WERI-Rb-1 (cell line): ENCODE measurements around the gene FAT1.

Experiments
- DNase-seq: peaks from one replicate; pipeline ENCODE4 v3.0.0-alpha.2; 2020
- H3K27ac ChIP-seq: fragments of 250-450 bp; sonication (Bioruptor Pico); 2 replicates; pipeline ENCODE4 v1.5.1; 2020; ENCODE audit warnings: mild to moderate bottlenecking, moderate library complexity
- H3K27me3 ChIP-seq: fragments of 250-450 bp; sonication (Bioruptor Pico); 2 replicates; pipeline ENCODE4 v1.5.1; 2021; ENCODE audit warnings: mild to moderate bottlenecking, low read depth, moderate library complexity; ENCODE audit not compliant: insufficient read depth, severe bottlenecking
- H3K36me3 ChIP-seq: fragments of 250-450 bp; sonication (Bioruptor Pico); 2 replicates; pipeline ENCODE4 v1.5.1; 2020; ENCODE audit warnings: mild to moderate bottlenecking, moderate library complexity
- H3K4me3 ChIP-seq: 2 replicates; pipeline ENCODE4 v1.5.1; 2011; ENCODE audit warnings: low read depth, mild to moderate bottlenecking, control low read depth, low read length
- H3K9me3 ChIP-seq: fragments of 250-450 bp; sonication (Bioruptor Pico); 2 replicates; pipeline ENCODE4 v1.5.1; 2021; ENCODE audit warnings: mild to moderate bottlenecking, moderate library complexity; ENCODE audit not compliant: severe bottlenecking
- TF ChIP-seq, protein P1 (sequence below): IDR thresholded peaks from 2 replicates; pipeline ENCODE4 v1.5.1; 2011; ENCODE audit warnings: low read depth, mild to moderate bottlenecking, control low read depth, inconsistent platforms, low read length

FAT1 gene, protein sequence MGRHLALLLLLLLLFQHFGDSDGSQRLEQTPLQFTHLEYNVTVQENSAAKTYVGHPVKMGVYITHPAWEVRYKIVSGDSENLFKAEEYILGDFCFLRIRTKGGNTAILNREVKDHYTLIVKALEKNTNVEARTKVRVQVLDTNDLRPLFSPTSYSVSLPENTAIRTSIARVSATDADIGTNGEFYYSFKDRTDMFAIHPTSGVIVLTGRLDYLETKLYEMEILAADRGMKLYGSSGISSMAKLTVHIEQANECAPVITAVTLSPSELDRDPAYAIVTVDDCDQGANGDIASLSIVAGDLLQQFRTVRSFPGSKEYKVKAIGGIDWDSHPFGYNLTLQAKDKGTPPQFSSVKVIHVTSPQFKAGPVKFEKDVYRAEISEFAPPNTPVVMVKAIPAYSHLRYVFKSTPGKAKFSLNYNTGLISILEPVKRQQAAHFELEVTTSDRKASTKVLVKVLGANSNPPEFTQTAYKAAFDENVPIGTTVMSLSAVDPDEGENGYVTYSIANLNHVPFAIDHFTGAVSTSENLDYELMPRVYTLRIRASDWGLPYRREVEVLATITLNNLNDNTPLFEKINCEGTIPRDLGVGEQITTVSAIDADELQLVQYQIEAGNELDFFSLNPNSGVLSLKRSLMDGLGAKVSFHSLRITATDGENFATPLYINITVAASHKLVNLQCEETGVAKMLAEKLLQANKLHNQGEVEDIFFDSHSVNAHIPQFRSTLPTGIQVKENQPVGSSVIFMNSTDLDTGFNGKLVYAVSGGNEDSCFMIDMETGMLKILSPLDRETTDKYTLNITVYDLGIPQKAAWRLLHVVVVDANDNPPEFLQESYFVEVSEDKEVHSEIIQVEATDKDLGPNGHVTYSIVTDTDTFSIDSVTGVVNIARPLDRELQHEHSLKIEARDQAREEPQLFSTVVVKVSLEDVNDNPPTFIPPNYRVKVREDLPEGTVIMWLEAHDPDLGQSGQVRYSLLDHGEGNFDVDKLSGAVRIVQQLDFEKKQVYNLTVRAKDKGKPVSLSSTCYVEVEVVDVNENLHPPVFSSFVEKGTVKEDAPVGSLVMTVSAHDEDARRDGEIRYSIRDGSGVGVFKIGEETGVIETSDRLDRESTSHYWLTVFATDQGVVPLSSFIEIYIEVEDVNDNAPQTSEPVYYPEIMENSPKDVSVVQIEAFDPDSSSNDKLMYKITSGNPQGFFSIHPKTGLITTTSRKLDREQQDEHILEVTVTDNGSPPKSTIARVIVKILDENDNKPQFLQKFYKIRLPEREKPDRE (N-terminal part only)

DNA sequence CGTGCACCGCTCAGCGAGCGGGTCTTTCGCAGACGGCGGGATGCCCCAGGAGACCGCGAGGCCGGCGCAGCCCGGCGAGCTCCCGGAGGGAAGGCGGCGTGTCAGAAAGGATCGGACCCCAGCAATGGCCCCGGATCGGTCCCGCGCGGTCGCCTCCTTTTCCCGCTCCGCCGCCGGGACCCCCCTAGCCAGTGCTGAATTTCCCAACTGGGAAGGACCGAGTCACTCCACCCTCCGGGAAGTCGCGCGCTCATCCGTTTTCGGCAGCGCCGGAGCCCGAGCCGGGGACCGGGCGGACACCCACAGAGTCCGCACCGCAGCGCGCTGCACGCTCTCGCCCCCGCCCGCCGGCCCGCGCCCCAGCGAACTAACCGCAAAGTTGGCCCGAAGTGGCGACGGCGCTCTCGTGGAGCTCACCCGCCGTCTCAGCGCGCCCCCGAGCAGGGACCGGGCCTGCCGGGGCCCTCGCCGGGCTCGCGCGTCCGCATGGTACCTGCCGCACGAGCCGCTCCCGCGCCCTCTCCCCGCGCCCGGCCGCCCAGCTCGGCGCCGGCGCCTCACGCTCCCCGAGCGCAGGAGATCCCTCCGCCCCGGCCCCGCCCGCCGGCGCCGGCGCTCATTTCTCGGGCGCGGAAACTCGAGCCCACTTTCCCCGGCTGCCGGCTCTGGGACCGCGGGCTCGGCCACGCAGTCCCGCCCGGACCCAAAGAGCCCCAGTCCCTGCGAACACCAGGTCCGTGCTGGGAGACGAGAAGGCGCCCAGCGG, at the start of gene FAT1:
Gene FAT1, minus strand, starts transcription at position 565 of the 766 bp plus-strand sequence. CDS start 14,029 bp downstream, outside the sequence.
- H3K4me3 ChIP-seq: no peak within 1 kb of the TSS
- H3K27me3 ChIP-seq: peaks cover 96% of the 10 kb centered on the region
- H3K36me3 ChIP-seq: no peaks in the 10 kb centered on the region
- no peak within 1 kb of the TSS for H3K27ac ChIP-seq
- TF ChIP-seq, protein P1, sequence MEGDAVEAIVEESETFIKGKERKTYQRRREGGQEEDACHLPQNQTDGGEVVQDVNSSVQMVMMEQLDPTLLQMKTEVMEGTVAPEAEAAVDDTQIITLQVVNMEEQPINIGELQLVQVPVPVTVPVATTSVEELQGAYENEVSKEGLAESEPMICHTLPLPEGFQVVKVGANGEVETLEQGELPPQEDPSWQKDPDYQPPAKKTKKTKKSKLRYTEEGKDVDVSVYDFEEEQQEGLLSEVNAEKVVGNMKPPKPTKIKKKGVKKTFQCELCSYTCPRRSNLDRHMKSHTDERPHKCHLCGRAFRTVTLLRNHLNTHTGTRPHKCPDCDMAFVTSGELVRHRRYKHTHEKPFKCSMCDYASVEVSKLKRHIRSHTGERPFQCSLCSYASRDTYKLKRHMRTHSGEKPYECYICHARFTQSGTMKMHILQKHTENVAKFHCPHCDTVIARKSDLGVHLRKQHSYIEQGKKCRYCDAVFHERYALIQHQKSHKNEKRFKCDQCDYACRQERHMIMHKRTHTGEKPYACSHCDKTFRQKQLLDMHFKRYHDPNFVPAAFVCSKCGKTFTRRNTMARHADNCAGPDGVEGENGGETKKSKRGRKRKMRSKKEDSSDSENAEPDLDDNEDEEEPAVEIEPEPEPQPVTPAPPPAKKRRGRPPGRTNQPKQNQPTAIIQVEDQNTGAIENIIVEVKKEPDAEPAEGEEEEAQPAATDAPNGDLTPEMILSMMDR: no peak
- peaks cover 71% of the 10 kb centered on the region for H3K9me3 ChIP-seq
- DNase-seq: no peak

- Histone ChIP-seq H3K27me3 (peaks cover 64% of the 10 kb centered on the region), H3K36me3 (no peaks in the 10 kb centered on the region), H3K27ac (no peak overlapping the region), H3K4me3 (no peak overlapping the region), H3K9me3 (peaks cover 4% of the 10 kb centered on the region)
- TF ChIP-seq, protein P1: no peak
- DNase-seq: no peak
Observed at GRCh38 chr4:186772936-186773487, 49.4 kb upstream of the FAT1 start.

- Histone ChIP-seq H3K27me3 (peaks cover 62% of the 10 kb centered on the region), H3K9me3 (peaks cover 4% of the 10 kb centered on the region), H3K4me3 (no peak overlapping the region), H3K27ac (no peak overlapping the region), H3K36me3 (no peaks in the 10 kb centered on the region)
- TF ChIP-seq, protein P1: no peak
- no peak for DNase-seq
Observed at GRCh38 chr4:186771624-186772023, 48.0 kb upstream of the FAT1 start.

GRCh38 chr4:186770481-186771175, 47.0 kb upstream of the FAT1 start:
- TF ChIP-seq, protein P1: no peak
- Histone ChIP-seq H3K4me3 (no peak overlapping the region), H3K27ac (no peak overlapping the region), H3K27me3 (peaks cover 62% of the 10 kb centered on the region), H3K36me3 (no peaks in the 10 kb centered on the region), H3K9me3 (peaks cover 4% of the 10 kb centered on the region)
- DNase-seq: no peak
